ENCODE data around the gene PRR35.

Gene PRR35

DNA sequence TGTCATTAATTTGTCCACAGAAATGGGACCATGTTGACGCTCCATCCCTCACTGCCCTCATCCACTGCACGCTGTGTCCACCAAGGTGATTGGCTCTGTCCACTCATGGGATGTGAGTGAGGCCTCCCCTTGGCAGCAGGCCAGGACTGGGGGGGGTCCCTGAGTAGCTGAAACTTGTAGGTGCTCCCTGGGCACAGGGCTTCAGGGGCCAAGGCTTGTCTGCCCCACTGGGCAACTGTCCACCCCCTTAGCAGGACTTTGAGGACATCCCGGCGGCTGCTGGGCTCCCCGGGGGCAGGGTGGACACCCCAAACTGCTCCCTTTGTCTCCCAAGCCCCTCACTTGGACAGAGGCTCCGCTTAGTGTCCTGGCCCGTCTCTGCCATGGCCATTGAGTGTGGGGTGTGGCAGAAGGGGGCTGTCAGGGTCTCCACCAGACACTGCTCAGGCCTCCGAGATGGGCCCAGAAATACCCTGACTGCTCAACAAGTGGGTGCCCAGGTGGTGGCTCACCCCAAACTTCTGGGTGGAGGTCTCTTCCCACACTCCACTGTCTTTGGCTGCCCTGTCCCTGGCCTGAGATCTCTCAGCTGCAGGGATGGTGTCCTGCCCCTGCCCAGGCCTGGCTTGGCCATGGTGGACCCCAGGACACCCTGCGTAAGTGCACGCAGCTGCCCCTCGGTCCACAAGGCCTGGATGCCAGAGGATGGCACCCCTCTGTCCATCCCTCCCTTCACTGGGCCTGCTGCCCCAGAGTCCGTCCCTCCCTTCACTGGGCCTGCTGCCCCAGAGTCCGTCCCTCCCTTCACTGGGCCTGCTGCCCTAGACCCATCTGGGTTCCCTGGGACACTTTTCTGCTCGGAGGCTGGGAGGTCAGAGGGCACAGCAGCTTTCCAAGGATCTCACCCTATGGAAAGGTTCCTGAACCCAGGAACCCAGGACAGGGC, 26.7 kb downstream of the PRR35 start:
- no peak for DNase-seq (ENCODE audit: low read depth in 1 of 2, low spot score in 1 of 2)
- H3K4me3 ChIP-seq (replicated peaks; ENCODE audit: insufficient read depth, low read length), result no peak overlapping the region
- no peak for TF ChIP-seq REST (IDR thresholded peaks at IDR 0.05; ENCODE audit: insufficient replicate concordance, low read depth)
- TF ChIP-seq CTCF (IDR thresholded peaks at IDR 0.05; ENCODE audit: insufficient read depth, low read length), result no peak
- TF ChIP-seq POLR2AphosphoS5 (IDR thresholded peaks at IDR 0.05; ENCODE audit: low read depth), result peak; percentile 35
- TF ChIP-seq GABPA (IDR thresholded peaks at IDR 0.05; ENCODE audit: low read depth), result no peak
- H3K27me3 ChIP-seq (ENCODE audit: insufficient read depth, poor library complexity, severe bottlenecking), result no peaks in the 10 kb centered on the region
- no peak overlapping the region for H3K27ac ChIP-seq (replicated peaks)

DNA sequence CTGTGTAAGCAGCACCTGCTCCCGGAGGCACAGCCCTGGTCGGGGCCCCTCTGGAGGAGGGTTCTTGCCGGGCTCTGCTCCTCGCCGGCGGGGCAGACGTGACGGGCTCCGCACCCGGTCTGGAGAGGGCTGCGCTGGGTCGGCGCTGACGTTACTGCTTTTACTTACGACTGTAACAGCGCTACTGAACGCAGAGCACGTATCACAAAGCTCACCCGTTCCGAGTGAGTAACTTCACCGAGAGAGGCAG, 28.4 kb downstream of the PRR35 start:
- H3K27ac ChIP-seq (replicated peaks), result peak overlapping the region; percentile 98
- DNase-seq (ENCODE audit: low read depth in 1 of 2, low spot score in 1 of 2), result peak; percentile 51 to 77

More for the DNA sequence above, 28.4 kb downstream of the PRR35 start:
- TF ChIP-seq REST (IDR thresholded peaks at IDR 0.05; ENCODE audit: insufficient replicate concordance, low read depth) (no peak), SPI1 (IDR thresholded peaks at IDR 0.05; ENCODE audit: borderline replicate concordance, low read depth) (no peak), GABPA (IDR thresholded peaks at IDR 0.05; ENCODE audit: low read depth) (no peak), POLR2AphosphoS5 (IDR thresholded peaks at IDR 0.05; ENCODE audit: low read depth) (no peak), CTCF (IDR thresholded peaks at IDR 0.05; ENCODE audit: insufficient read depth, low read length) (no peak)
- Histone ChIP-seq H3K27me3 (ENCODE audit: insufficient read depth, poor library complexity, severe bottlenecking) (no peaks in the 10 kb centered on the region), H3K4me3 (replicated peaks; ENCODE audit: insufficient read depth, low read length) (peak overlapping the region; percentile 56)
